Stimulated activated CD8-positive, alpha-beta memory T cell treated with anti-CD3 and anti-CD28 coated beads, Interleukin-7, amount 100 ng/mL, for 48 hours (primary cell): ENCODE results near the gene GRM7.

Experiments
- DNase-seq, 2 donors: peaks; one replicate each; pipeline ENCODE4 v3.0.0-alpha.2; 2020; ENCODE audit warnings: low read depth in 1 of 2; ENCODE audit errors: extremely low read depth in 1 of 2

GRM7 gene

DNA sequence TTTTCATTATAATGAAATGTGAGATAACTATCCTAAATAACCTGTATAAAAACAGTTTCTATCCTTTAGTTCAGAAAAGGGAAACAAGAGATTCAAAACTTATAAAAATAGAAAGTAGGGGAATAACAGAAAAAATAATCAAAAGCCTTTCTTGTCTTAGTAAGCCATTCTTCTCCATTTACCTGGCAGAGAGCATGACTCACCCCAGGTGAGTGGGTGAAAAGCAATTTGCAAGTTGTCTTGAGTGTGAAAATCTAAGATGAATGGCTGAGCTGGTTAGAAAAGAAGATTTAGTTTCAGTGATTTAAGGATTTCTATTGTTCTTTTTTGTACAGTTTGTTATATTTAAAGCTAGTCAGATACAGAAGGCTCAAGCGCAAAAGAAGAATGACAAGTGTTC, 702.0 kb downstream of the GRM7 start:
- no peak for DNase-seq

DNA sequence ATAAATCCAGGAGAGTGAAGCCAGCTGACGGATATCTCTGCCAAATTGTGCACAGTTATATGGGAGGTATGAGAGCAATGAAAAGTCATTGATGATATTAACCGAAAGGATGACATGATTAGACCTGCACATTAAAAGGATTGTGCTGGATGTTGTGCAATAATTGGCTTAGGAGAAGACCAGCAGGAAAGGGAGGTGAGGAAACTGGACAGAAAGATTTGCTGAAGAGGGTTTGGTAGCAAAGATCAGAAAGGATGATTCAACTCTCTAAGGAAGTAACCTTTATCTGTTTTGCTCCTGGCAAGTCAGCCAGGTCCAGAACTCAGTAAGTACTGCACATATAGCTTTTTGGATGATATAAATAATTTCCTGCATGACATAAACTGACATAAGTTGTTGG, 704.7 kb downstream of the GRM7 start:
- no peak for DNase-seq

DNA sequence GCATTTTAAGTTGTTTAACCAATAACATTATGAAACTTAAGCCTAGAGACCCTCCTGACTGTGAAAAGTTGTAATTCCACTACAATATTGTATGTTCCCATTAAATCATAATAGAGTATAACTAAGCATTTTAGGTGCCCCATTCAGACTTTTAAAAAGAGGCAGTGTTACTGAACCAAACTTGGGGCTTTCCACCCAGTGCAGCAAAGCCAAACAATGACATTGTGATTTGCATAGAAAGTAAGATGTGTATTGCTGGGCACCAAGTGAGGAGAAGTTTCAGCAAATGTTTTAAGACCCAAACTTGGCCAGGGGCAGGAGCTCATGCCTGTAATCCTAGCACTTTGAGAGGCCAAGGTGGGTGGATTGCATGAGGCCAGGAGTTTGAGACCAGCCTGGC, 706.2 kb downstream of the GRM7 start:
- no peak for DNase-seq

DNA sequence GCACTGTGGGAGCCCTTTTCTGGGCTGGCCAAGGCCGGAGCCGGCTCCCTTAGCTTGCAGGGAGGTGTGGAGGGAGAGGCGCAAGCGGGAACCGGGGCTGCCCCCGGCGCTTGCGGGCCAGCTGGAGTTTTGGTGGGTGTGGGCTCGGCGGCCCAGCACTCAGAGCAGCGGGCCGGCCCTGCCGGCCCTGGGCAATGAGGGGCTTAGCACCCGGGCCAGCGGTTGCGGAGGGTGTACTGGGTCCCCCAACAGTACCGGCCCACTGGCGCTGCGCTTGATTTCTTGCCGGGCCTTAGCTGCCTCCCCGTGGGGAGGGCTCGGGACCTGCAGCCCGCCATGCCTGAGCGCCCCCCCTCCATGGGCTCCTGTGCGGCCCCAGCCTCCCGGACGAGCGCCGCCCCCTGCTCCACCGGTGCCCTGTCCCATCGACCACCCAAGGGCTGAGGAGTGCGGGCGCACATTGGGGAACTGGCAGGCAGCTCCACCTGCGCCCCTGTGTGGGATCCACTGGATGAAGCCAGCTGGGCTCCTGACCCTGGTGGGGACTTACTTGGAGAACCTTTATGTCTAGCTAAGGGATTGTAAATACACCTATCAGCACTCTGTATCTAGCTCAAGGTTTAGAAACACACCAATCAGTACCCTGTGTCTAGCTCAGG, 707.7 kb downstream of the GRM7 start:
- no peak for DNase-seq

DNA sequence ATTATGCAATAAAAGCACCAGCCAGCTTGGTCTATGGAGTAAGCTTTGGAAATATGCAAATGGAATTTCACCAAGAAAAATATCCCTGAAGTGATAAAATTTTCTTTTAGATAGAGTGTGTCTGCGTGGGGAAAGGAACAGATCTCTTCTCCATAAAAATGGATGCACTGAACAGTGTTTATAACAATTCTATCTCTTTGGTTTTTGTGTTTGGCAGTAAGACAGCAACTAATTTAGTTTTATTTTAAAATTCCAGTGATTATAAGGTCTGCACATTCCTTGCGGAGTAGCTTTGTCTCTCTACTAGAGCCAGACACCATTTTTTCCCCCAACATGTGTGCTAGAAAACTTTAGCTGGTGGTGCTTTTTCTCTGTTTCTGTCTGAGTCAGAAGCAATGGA, 712.4 kb downstream of the GRM7 start:
- no peak for DNase-seq

DNA sequence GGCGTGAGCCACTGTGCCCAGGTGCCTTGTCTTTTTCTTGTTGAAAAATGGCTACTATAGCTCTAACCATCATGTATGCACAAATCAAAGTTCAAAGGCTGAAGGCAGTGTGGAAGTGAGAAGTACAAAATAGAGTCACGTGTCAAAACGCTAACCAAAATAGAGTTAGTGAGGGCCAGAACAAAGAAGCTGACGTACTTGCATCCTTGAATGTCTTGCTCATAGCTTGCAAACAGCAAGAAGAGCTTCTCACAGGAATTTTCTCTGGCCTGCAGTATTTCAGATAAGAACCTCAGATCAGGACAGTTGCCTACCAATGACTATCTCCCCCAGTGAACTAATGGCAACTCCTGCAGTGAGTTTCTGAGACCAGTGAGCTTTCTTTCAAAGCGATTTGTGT, 713.5 kb downstream of the GRM7 start:
- DNase-seq, result no peak

DNA sequence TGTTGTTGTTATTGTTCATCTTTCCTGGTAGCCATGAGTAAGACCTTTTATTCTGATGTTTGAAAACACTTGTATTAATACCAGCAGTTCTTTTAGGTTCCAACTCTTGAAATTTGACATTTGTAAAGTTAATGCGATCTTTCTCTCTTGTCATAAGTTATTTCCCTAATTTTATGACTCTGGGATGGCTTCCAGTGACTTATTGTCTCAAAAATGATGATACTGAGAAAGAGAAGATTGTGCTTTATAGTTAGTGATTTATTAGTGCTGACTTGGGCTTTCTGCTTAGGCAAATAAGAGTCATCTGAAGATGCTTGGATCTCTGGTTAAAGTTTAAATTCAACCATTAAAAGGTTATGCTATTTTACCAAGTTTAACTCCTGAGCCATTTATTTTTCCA, 715.2 kb downstream of the GRM7 start:
- no peak for DNase-seq

DNA sequence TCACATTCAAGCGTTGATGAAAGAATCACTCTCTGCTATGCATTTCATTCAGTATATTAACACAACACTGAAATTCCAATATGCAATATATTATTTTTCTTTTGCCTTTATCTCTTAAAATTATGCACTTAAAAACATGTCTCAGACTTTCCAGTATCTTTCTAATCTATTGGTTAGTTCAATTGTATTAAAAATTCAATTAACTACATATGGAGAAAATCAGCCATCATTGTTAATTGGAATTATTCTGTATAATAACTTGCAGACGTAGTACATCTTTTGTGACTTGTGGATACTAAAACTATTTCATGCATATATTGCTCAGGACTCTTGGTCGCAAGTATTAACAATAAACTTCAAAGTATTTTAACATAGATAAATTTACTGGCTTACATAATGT, 715.6 kb downstream of the GRM7 start:
- DNase-seq, result no peak

DNA sequence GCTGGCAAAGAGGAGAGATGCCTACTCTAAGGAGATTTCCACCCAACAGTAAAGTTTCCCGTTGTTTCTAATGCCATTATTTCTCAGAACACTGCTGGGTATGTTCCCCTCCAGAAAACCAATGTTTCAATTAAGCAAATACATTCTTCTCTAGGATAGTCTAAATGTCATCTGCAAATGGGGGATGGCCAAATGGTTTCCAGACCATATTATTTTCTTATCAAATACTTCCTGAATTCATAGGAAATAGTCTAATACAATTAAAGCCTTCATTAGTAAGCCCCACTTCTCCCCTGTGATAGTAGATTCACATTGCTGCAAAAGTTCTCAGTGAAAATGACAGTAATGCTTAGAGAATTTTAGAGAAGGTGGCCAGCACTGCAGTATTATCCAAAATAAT, 716.6 kb downstream of the GRM7 start:
- no peak for DNase-seq

DNA sequence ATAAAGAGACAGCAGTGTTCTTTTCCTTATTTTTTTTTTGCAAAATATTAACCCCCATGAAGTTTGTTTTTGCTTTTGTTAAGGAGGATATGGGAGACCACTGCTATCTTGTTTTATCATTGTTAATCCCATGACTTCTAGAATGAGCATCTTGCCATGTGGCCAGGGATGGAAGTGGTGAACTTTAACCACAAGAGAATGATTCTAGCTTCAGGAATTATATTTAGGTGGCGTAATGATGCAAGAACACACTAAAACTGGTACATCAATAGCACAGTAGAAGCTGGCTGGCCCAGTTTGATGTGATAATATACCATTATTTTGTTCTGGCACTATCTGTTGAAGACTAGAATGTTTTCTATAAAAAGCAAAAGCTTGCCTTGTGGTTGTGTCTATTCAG, 720.9 kb downstream of the GRM7 start:
- no peak for DNase-seq

DNA sequence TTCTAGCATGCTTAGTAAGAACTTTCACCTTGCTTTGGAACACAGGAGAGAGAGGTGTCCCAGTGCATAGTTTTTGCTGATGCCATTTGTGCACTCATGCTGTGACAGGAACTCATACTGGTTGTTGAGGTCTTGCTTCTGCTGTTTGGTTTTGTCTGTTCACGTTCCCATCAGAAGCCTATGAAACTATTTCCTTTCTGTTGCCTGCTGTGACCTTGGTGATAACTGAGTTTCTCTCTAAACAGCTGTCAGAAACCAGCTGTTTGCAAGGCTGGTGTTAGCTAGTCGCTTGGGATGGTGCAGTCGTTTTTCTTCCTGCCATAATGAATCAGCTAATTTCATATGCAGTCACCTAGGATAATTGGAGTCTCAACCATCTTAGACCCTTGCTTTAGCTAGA, 724.1 kb downstream of the GRM7 start:
- no peak for DNase-seq

DNA sequence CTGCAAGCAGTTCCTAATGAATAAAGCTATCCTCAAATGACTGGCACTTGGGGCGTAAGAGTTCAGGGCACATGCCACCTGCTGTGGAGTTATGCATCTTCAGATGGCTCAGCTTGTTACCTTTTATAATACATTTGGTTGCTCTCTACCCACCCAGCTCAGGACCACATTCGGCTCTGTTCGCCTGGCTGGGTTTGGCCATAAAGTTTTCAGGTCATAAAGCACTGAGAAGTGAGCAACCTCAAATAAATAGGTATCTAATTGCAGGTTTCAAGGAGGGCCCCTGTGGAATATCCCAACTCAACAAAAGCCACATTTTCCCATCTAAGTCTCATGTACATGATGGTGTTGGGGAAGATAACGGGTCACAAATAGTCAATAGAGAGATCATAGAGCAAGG, 727.3 kb downstream of the GRM7 start:
- DNase-seq, result no peak

DNA sequence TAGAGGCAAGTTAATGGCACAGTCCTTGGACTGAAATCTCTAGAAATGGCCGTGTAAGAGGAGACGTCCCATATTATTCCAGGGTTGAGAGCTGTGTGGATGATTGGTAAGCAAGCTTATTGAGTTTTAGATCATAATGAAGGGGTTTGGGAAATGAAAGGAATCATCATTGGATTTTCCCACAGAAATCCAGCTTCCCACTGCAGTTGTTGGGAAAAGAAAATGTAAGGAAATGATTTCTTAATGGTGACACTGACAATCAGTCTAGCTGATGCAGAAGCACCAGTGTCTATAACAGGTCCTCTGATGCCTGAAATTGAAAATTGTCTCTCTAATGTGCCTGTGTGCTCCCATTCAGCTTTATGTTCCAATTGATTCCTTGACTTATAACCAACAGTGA, 728.6 kb downstream of the GRM7 start:
- DNase-seq, result no peak

DNA sequence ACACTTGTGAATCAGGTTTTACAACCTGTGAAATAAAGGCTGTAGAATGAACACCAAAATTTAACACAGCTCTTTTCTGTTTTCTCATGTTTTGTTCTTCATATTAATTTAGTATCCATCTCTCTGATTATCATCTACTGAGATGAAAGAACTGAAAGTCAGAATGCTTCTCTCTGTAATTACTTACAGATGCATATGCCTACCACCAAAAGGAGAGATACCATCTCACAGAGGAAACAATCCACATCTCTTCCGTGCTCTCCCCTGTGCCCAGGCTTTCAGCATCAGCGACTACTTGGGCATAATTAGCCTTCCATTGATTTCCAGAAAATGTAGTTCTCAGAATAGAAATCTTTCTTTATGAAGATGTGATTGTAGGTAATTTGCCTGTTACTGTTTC, 741.4 kb downstream of the GRM7 start:
- no peak for DNase-seq

DNA sequence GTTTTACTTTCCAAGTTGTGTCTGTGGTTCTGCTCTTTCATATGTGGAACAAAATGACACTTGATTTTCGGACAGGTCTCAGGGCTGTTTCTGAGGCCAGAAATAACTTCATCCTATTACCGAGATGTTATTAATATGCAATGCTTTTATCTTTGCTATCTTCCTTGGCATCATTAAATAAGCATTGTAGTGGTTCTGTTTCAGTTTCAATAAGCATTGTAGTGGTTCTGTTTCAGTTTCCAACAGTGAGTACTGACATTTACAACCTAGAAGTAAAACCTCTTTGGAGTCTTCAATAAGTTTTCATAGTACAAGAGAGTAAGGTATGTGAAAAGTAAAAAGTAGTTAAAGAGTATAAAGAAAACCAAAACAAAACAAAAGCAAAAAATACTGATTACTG, 746.2 kb downstream of the GRM7 start:
- DNase-seq, result no peak

DNA sequence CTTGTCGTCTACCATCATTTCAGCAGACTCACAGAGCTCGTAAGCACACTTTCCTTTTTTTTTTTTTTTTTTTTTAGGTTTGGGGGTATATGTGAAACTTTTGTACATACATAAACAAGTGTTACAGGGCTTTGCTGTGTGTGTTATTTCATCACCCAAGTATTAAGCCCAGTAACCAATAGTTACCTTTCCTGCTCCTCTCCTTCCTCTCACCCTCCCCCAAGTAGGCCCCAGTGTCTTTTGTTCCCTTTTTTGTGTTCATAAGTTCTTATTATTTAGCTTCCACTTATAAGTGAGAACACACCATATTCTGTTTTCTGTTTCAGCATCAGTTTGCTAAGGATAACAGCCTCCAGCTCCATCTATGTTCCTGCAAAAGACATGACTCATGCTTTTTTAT, 746.8 kb downstream of the GRM7 start:
- DNase-seq, result no peak

DNA sequence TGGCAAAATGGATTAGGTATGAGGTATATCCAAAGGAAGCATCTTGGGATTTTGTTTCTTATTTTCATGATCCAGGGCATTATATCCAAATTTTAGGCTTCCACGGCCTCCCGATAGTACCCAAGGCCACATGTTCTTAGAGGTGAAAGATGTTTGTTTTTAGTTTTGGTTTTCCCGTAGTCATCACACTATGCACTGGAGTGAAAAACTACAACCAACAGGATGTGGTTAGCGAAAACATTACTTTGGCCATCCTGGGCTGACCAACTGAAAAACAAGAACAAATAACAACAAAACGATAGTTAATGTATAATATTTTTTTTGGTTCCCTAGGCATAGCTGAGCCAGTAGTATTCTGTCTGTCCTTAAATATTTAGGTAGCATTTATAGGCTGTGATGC, 749.7 kb downstream of the GRM7 start:
- no peak for DNase-seq

DNA sequence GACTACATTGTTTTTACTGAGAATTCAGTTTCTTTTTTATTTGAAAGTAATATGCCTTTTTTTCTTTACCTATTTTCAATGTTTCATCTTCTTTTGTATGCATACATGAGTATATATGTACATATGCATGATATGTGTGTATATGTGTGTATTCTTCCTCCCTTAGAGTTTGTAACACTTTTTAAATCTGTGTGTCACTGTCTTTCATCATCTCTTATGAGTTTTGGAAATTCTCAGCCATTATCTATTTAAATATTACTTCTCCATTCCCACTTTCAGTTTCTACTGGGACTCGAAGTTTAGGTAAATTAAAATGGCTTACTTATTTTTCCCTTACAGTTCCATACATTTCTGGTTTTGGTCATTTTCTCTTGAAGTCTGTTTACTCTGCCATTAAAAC, 754.1 kb downstream of the GRM7 start:
- no peak for DNase-seq

DNA sequence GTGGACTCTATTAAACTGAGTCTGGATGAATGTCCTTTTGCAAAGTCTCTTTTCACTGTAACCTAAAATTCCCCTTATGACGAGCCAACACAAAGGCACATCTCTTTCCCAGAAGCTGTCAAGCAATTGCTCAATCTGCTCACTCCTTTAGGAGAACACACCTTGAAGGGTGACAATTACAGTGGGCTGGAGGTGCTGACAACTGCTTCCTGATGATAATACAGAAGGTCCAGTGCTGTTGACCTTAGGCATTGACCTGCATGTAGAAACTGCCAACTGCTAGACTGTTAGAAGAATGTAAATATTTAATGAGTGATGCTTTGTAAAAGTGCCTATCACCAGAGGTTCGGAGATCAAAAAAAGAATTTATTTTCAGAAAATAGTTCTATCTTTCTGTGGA, 757.7 kb downstream of the GRM7 start:
- DNase-seq, result no peak

DNA sequence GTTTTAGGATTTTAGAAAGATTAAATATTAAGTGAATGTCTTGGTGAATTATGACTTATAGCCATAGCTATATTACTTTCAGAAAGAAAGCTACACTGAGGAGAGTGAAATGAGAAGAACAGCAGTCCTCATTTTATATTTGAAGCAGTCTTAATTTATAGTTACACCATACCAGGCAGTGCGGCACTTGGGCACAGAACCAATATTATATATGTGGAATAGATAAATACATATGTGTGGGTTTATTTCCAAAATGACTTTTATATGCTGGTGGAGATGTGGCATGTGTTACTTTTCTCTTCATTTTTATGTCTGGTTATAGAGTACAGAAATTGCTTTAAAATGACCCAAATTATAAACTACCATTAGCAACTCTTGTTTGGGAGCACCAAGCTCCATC, 759.5 kb downstream of the GRM7 start:
- no peak for DNase-seq

DNA sequence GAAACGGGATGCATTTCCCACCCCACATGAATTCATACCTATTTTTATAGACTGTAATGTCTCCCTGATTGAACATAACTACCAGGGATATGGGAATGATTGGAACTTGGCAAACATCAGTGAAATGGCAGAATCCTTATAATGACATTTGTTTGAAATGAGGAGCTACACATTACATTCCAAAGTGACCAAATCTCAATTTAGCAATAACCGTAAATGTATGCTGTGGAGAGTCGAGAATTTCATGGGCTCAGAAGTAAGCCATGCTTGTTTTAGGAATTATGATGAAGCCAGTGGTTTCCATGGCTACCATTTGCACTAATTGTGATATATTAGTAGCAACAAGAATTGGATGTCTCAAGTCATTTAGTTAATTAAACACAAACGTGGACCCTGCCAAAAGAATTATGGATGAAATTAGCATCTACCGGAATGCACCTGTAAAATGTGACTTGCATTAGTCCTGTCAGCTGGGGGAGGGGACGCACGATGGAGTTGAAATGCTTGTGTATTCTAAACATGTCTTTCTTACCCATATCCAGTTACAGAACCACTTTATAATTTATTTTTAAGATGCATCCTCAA, 760.2 kb downstream of the GRM7 start:
- no peak for DNase-seq

DNA sequence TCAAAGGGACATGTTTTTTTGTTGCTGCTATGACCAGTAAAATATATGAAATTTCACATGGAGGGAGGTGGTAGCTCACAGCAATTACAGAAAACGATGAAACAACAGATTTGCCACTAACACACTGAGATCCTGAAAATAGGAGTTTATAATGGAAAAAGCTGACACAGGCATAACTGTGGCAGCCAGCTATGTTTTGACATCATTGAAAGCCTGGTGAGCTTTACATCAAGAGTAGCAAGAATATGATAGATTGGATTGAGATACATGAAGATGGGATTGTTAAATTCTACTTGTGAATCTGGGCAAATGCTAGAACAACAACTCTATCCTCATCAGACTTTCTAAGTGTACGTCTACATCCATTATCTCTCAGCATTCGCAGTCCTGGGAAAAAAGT, 760.7 kb downstream of the GRM7 start:
- DNase-seq, result no peak

DNA sequence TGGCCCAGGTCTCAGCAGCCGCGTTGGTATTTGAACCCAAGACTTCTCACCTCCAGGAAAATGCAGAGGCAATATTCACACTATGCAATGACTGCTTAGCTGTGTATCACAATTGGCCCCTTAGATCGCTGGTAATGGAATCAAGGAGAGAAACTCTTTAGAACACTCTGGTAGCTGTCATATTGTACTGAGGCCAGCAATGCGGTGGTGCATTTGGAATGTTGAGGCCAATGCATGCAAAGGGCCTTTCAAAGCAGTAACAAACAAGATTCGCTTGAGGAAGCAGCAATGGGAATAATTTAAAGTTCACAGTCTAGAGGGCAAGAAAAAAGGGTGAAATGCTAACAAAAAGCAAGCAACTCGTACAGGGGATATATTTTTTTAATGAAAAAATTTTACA, 764.1 kb downstream of the GRM7 start:
- DNase-seq, result no peak
